Activated T-helper 1 cell treated with anti-CD3 and anti-CD28 coated beads, Interleukin-2, amount 50 U/mL, for 16 hours (primary cell): ENCODE measurements around the gene MAP3K1.

Experiments
- DNase-seq, 2 donors: peaks; one replicate each; pipeline ENCODE4 v3.0.0-alpha.2; 2020; ENCODE audit warnings: low read depth in 1 of 2, low spot score in 1 of 2

MAP3K1 gene

DNA sequence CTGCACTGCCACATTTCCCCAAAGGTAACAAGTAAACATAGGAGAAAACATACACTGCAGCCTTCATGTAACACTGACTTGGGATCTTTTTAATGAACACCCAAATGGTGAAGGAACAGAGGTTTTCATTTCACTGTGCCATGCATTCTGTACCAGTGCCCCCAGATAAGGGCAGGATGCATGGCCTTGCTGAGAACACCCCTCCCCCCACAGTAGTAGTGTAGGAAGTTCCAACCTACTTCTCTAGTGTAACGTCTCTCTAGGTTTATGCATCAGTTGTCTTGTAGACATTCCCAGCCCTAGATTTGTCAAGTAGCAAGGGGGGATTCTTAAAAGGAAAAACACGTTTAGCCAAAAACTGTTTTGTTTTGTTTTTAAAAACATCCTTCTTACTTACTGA is 29.9 kb downstream of the MAP3K1 start:
- DNase-seq = no peak

DNA sequence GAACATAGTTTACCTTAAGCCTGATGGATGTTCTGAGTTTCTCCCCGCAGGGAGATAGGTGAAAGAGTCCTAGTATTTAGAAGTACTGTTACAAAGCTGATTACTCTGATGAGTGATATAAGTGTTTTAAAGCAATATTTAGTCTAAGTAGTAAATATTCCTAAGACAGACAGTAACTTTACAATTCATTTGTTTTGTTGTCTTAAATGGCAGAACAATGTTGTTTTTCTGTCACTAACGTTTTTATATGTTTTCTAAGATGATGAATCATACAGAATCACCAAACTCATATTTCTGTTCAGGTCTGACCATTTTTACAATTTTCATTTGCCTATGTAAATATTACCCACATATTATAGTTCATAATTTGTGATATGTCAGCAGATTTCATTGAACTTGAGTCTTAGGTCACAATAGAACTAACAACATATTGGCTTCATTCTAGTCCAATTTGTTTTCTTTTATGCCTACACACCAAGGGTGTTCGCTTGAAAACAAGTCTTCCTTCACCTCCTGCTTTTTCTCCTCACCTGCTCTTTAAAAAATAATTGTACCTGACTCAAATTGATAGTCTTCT is 30.6 kb downstream of the MAP3K1 start:
- DNase-seq = no peak

DNA sequence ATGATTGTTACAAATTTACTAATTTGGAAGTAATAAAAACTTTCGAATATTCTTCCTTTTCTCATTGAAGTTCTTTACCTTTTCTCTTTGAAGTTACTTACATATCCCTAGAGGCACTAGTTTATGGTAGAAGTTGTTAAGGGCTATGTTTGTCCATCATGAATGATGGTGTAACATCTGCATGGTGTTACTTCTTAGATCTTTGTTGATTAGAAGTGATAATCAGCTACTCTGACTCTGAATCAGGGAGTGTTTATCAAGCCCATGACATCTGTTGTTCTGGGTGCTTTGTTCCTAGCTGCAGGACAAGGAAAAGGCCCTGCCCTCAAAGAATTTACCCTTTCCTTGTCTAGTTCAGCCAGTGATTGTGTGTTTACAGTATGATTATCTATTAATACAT is 32.9 kb downstream of the MAP3K1 start:
- DNase-seq = no peak

DNA sequence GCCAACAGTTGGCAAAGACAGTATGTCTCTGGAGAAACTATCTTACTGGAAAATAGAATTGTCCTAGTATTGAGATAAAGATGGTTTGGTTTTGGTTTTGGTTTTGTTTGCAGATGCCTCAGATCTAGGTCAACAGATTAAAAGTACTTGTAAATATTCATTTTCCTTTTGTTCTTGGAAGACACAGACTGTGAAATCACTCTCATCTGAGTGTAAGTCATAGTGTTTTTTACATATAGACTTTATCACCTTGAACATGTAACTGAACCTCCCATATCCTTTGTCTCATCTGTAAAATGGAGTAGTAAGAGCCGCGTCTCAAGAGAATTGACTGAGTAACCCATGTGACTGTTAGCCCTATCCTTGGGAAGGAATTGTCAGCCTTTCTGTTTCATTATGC is 34.3 kb downstream of the MAP3K1 start:
- DNase-seq = no peak

DNA sequence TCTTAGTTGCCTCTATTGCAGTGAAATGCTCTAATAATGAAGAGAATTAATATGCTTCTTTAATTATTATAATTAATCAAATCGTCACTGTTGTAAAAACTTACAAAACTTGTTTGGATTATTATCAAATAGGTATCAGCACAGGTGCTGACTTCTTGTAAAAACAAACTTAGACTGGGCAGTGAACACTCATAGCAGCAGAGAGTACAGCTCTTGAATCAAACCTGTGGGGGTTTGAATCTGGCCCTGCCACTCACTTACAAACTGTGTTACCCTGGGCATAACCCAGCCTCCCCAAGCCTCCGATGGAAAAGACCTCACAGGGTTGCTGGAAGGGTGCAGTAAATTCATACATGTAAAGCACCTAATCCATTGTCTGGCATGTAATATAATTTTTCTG is 35.1 kb downstream of the MAP3K1 start:
- DNase-seq = no peak

DNA sequence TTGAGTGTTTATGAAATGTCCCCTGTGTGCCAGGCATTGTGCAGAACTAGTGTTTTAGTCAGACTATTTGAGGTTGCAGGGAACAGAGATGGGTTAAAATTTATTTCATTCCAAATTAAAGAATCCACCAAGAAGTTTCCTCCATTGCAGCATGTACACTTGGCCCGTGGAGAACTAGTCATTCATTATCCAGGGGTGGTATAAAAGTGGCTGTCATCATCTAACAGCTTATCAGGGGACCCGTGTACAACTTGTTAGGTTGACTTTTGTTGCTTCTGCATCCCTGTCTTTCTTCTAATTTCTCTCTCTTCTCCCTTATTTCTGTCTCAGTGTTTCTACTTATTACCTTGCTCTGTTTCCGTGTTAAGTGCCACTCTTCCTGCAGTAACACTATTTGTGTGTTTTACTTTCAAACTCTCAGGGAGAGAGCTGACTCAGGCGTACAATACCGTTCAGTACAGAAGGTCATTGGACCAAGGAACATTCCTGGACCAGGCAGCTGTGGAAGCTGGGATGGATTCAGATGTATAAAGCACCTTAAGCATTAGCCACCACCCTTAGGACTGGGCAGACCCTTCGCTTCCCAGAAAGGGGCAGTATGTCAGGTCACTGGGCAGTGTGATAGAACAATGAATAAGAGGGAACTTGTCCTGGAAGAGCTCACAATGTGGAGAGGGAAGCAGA is 36.1 kb downstream of the MAP3K1 start:
- DNase-seq = no peak

DNA sequence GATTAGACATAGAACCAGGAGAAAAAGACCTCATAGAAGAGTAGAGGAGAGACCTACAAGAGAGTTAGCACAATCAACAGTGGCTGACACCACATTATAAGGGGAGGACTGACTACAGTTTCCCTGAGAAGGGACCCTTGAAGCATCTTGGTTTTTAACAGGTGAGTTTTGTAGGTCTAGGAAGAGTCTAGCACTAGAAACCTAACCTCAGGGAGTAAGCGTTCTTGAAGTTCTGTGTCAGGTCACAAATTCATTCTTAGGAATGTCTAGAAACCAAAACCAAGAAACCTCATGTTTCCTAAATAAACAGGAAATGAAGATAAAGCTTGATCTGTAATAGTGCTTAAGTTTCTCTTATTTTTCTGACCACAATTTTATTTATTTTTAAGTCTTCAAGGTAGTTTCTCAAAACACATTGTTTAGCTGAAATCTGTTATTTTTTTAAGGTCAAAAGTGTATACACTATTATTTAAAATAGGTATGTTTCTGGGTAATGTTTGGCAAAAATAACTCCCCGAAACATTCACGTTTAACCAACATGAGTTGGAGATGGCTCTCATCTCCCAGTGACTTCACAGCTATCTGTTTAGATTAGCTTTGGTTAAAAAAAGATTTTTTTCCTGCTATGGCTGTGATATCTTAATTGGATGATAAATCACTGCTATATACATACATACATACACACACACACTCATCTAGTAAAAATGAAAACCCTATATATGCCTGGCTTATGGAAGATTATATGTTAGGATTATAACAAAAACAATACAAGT is 37.1 kb downstream of the MAP3K1 start:
- no peak for DNase-seq

DNA sequence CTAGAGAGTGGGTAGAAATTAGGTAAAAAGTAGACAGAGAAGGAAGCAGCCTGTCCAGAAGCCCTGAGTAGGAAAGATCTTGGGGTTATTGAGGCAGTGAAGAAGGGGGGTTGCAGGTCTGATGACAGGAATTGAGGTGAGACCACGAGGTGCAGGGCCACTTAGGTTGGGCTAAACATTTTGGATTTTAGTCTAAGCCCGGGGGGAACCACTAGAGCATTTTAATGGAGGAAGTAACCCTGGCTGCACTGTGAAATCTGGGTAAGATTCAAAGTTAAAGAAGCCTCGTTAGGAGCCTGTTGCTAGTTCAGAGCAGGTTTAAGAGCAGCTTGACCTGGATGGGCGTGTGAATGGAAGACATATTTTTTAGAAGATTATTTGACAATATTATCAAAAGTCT is 38.3 kb downstream of the MAP3K1 start:
- DNase-seq = no peak

DNA sequence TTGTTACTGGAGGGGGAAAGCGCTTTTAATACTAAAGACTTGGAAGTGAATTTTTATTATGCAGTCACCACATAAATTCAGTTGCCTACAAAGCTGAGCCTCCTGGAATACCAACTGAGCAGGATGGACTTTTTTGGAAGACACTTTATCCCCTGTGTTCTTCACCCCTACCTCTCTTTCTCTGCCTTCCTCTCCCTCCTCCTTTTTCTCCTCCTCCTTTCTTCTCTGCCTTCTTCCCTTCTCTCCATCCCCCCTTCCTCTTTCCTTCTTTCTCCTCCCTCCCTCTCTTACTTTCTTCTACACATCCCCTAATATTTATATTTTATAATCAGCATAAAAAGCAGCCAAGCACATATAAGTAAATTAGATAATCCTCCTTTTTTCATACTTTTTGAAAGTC is 39.6 kb downstream of the MAP3K1 start:
- DNase-seq = no peak

DNA sequence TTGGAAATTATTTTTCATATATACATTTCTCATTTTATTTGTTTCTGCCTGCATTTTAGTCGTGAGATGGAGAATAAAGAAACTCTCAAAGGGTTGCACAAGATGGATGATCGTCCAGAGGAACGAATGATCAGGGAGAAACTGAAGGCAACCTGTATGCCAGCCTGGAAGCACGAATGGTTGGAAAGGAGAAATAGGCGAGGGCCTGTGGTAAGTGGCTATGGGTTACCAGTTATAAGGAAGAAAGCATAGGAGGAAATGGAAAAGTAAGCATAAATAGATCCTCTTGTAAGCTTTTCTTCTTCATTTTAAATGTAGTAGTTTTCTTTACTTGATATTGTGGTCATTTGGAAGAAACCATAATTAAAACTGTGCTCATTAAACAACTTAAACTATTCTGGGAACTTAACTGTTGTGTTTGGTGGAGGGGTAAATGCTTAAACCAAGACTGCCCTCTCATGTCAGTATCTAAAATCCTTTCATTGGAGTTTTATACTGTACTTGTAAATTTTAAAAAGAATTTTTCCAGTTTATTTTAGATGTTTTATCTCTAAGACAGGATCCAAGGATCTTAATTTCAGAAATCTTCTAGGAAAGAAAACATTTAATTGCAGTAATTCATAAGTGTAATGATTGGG is 41.3 kb downstream of the MAP3K1 start:
- no peak for DNase-seq

DNA sequence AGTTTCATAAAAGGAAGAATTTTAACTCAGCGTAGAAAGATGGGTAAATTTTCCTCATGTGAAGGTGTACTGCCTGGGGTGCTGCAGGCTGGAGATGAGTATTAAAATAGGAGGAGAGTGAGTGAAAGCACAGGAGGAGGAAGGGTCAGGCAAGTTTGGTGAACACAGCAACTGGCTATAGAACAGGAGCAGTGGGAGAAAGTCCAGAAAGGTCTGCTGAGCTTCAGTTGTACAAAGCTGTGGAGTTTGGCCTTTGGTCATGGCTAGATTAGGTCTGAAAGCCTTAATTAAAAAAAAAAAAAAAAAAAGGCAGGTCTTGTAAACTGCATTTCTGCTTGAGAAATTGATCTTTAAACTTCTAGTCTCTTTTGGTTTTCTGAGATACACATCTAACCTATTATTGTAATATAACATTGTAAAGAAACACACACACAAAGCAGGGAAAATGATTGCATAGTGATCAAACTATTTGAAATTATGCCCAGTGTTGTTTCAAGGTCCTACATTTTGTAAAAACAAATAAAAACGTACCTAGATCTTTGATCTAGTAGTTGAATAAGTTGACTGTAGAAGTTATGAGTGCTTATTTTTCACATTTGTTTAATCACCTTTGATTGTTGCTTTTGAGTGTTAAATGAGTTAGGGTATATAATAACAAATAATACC is 43.6 kb downstream of the MAP3K1 start:
- DNase-seq = no peak

DNA sequence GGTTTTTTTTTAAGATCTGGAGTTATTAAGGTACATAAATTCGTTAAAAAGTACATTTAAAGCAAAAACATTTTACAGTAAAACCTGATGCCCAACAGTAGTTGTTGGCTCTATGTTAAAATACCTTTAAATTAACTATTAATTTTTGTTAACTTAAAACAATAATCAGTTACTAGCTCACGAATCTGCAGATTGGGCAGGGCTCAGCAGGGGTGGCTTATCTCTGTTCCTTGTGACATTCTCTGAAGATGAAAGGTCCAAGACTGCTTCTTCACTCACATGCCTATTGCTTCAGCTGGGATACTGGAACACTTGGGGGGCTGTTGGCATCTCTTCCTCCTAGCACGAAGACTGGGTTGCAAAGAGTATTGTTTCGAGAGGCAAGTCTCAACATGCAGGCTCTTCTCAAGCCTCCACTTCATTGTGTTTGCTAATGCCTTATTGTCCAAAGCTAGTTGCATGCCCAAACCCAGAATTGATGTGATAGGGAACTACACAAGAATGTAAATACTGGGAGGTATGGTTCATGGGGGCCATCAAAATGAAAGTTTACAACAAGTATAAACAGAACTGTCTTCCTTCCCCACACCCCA is 46.6 kb downstream of the MAP3K1 start:
- no peak for DNase-seq

DNA sequence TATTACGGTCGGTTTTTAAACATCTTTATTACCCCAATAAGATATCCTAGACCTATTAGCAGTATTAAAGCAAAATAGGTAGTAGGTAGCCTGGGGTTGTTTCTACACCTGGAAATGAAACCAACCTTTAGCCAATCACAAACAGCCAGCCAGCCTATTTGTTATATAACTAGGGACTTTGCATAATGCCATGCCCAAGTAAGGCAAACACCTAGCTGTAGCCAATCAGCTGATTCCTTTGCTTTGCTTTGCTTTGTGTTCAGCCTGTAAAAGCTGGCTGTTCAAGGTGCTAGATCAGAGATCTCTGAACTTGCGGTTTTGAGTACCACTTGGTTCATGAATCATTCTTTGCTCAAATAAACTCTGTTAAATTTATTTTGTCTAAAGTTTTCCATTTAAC is 47.6 kb downstream of the MAP3K1 start:
- no peak for DNase-seq

DNA sequence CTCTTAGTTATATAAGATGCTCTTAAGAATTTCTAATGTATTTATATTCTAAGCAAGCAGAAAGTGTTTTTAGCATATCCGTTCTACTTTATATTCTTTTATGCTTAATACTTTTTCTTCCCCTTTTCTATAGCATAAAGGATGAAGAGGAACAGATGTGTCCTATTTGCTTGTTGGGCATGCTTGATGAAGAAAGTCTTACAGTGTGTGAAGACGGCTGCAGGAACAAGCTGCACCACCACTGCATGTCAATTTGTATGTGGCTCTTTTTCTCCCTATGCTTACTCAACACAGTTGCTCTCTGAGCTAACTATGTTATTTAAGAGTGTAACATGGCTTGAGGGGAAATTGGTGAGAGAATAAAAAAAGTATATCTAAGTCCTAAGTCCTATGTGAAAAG is 56.4 kb downstream of the MAP3K1 start:
- no peak for DNase-seq

DNA sequence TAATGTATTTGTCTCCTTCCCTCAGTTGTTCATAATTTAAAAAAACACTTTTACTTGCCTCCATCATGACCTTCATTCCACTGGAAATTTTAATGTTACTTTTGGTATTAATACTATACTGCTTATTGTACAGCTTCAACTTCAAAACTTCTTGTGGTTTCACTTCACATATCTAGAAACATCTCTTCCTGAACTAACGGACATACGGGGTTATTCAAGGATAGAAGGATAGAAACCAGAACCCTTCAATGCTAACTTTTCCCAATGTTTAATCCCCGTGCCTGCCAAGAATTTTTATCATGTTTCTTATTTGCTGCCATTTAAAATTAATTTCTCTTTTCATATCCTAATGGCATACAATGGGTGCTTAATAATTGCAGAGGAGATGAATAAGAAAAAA is 57.7 kb downstream of the MAP3K1 start:
- DNase-seq = no peak

DNA sequence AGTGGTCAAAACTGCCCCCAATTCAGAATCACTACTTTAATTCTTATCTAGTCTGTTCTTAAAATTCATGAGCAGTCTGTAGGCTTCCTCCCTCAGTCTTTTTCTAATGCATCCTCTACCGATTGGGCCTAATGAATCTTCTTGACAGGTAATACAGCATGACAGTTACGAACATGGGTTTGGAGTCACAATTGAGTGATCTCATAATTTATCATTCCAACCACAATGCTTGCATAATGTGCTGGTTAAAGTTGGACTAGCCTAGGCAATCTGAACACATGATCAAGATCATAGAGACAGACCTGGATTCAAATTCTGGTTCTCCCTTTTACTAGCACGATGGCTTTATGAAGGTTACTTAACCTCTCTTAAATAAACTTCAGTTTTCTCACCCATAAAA is 61.0 kb downstream of the MAP3K1 start:
- DNase-seq = no peak

DNA sequence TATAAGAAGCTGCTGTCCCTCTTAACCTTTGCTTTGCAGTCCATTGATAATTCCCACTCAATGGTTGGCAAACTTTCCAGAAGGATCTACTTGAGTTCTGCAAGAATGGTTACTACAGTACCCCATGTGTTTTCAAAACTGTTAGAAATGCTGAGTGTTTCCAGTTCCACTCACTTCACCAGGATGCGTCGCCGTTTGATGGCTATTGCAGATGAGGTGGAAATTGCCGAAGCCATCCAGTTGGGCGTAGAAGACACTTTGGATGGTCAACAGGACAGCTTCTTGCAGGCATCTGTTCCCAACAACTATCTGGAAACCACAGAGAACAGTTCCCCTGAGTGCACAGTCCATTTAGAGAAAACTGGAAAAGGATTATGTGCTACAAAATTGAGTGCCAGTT is 66.2 kb downstream of the MAP3K1 start:
- no peak for DNase-seq

DNA sequence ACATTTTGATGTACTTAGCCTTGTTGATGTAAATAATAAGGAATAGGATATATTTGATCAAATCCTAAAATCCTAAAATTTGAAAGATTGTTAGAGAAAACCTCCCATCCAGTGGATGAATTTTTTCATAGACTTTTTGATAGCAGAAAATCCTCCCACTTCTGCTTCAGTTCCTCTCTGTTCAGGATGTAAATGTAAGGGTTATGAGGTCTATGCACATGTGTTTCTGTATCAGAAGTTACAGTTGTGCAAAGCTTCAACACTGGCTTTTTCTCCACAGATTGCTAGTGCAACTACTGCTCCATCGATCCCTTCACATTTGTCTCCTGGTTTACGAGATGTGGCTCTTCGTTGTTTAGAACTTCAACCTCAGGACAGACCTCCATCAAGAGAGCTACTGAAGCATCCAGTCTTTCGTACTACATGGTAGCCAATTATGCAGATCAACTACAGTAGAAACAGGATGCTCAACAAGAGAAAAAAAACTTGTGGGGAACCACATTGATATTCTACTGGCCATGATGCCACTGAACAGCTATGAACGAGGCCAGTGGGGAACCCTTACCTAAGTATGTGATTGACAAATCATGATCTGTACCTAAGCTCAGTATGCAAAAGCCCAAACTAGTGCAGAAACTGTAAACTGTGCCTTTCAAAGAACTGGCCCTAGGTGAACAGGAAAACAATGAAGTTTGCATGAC is 78.1 kb downstream of the MAP3K1 start:
- DNase-seq = no peak

DNA sequence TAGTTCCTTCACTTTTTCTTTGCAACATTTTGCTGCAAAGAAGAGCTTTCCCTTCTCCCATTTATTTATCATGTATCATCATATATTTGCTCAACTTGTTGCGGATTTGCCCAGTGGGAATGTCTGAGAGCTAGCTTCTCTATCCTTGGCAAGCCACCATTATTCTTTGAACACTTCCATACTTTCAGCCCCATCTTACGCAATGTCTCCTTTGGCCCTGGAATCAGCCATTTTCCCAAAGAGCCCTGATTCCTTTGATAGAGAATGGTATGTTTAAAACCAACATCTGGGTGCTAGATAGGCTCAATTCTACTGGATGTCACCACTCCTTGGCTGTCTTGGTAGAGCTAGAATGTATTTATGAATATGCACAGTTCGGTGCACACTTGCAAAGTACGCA is 81.4 kb downstream of the MAP3K1 start:
- DNase-seq = no peak

DNA sequence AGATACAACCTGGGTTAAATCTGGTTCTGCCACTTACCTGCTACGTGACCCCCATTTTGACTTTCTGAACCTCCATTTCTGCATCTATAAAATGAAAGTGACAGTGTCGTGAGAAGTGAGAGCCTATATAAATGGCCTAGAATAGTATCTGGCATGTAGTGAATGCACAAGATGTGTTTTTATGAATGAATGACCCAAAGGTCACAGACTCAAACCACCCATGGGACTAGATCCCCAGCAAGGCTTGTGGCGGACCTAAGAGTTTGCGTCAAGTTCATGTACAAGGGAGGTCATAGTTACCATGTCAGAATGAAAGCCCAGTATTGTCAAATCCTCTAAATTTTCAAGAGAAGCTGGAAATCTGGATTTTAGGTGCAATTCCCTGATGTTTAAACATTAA is 82.9 kb downstream of the MAP3K1 start:
- DNase-seq = no peak

DNA sequence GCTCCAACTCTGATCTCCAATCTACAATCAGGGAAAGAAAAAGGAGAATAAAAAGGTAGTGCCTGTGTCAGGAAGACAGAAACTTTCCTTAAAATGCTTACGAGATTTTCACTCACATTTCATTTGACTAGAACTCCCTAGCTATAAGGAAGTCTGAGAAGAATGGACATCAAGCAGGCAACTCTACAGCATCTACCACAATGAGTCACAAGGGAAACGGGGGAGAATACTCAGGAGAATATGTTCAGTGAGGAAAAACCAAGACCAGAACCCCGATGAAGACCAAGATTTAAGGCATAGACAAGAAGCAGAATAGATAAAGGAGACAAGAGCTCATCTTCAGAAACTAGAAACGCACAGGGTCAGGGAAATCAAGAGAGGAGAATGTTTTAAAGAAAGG is 85.0 kb downstream of the MAP3K1 start:
- no peak for DNase-seq
